Progenitor cell of endocrine pancreas (in vitro differentiated cells): ENCODE data around the gene CBY1. TPM values are rescaled to one million over a fixed set of nuclear protein-coding genes. Genes with fewer than 3 reads are reported as not detected.

ENCODE experiments used
- DNase-seq: peaks from one replicate; pipeline ENCODE4 v3.0.0; 2021; ENCODE audit warnings: low spot score; ENCODE audit not compliant: unreplicated experiment
- H3K27ac Mint-ChIP-seq: 2 replicates; pipeline ENCODE4 v1.8.0; 2021; ENCODE audit warnings: mild to moderate bottlenecking, moderate library complexity, mixed read lengths
- H3K27me3 Mint-ChIP-seq: 2 replicates; pipeline ENCODE4 v1.8.0; 2021; ENCODE audit warnings: mixed read lengths
- H3K36me3 Mint-ChIP-seq: 2 replicates; pipeline ENCODE4 v1.8.0; 2022; ENCODE audit warnings: mixed read lengths; ENCODE audit not compliant: insufficient read depth
- H3K4me1 Mint-ChIP-seq: 2 replicates; pipeline ENCODE4 v1.8.0; 2021; ENCODE audit warnings: low read depth, mixed read lengths
- H3K4me3 Mint-ChIP-seq: 2 replicates; pipeline ENCODE4 v1.8.0; 2021; ENCODE audit warnings: low read depth, mild to moderate bottlenecking, moderate library complexity, mixed read lengths
- H3K9me3 Mint-ChIP-seq: 2 replicates; pipeline ENCODE4 v1.8.0; 2021; ENCODE audit warnings: low read depth, mixed read lengths
- CTCF ChIP-seq: fragments of 200-600 bp; sonication (generic); IDR thresholded peaks from one replicate; pipeline ENCODE4 v1.5.0; 2021; ENCODE audit warnings: antibody characterized with exemption, mild to moderate bottlenecking; ENCODE audit not compliant: unreplicated experiment
- total RNA-seq: library from RNA; stranded (reverse); gene quantifications from 2 replicates; pipeline ENCODE4 v1.2.1, GENCODE V29; 2021

The CBY1 gene
- total RNA-seq, 1 donor from 2014 or later: 50.5 TPM

GRCh38 chr22:38698407-38699094 lies 42.1 kb downstream of the CBY1 start:
- H3K27ac Mint-ChIP-seq: peak overlapping the region; percentile 97

GRCh38 chr22:38699143-38699542 lies 42.7 kb downstream of the CBY1 start:
- Mint-ChIP-seq H3K9me3 (no peaks in the 10 kb centered on the region), H3K36me3 (peaks cover 7% of the 10 kb centered on the region), H3K27ac (peak overlapping the region; percentile 97), H3K4me1 (peaks cover 43% of the 10 kb centered on the region), H3K27me3 (no peaks in the 10 kb centered on the region), H3K4me3 (peak overlapping the region; percentile 92)
- no peak for DNase-seq
- TF ChIP-seq CTCF: no peak

More at GRCh38 chr22:38698407-38699094, 42.1 kb downstream of the CBY1 start:
- TF ChIP-seq CTCF: no peak
- Mint-ChIP-seq H3K4me1 (peaks cover 43% of the 10 kb centered on the region), H3K4me3 (peak overlapping the region; percentile 92), H3K27me3 (no peaks in the 10 kb centered on the region), H3K36me3 (peaks cover 8% of the 10 kb centered on the region), H3K9me3 (no peaks in the 10 kb centered on the region)
- DNase-seq: no peak

GRCh38 chr22:38699784-38700183 lies 43.3 kb downstream of the CBY1 start:
- H3K4me1 Mint-ChIP-seq: peaks cover 42% of the 10 kb centered on the region
- TF ChIP-seq CTCF: no peak
- peak overlapping the region; percentile 92 for H3K4me3 Mint-ChIP-seq
- no peaks in the 10 kb centered on the region for H3K9me3 Mint-ChIP-seq
- no peak for DNase-seq
- no peaks in the 10 kb centered on the region for H3K27me3 Mint-ChIP-seq
- H3K27ac Mint-ChIP-seq: peak overlapping the region; percentile 97
- peaks cover 4% of the 10 kb centered on the region for H3K36me3 Mint-ChIP-seq

DNA sequence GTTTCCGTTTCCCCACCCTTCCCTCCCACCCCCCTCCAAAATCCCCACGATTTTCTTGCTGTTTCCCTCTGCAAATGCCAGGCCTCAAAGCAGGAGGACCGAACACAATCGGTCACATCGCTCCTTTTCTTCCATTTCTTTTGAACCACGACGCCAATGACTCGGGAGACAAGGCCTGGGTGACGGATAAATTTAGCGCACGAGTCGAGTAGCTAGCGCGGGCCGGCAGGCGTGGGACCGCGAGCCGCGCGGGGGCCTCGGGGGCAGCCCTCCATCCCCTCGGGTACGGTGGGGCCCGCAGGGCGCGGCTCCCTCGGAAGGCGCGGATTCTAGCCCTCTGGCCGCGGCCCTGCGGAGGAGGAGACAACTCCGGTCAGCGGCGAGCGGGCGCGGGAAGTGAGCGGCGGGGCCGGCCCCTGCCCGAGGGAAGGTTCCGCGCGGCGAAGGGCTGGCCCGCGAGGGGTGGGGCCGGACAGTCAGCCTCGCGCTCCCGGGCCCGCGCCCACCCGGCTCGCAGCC lies 43.9 kb downstream of the CBY1 start:
- peak overlapping the region; percentile 92 for H3K4me3 Mint-ChIP-seq
- H3K9me3 Mint-ChIP-seq: no peaks in the 10 kb centered on the region
- H3K4me1 Mint-ChIP-seq: peaks cover 44% of the 10 kb centered on the region
- peak overlapping the region; percentile 97 for H3K27ac Mint-ChIP-seq
- peaks cover 2% of the 10 kb centered on the region for H3K36me3 Mint-ChIP-seq
- no peak for TF ChIP-seq CTCF
- no peak for DNase-seq
- no peaks in the 10 kb centered on the region for H3K27me3 Mint-ChIP-seq

GRCh38 chr22:38700789-38701628 lies 44.6 kb downstream of the CBY1 start, which contains the start of gene JOSD1:
Gene JOSD1 (minus strand): TSS chr22:38700943. CDS start chr22:38699987, 956 bp downstream.
- Mint-ChIP-seq H3K9me3 (no peaks in the 10 kb centered on the region), H3K4me3 (peak within 1 kb of the TSS; percentile 92), H3K36me3 (peaks cover 2% of the 10 kb centered on the region), H3K27me3 (no peaks in the 10 kb centered on the region), H3K27ac (peak within 1 kb of the TSS; percentile 100), H3K4me1 (peaks cover 44% of the 10 kb centered on the region)
- peak; percentile 94 for DNase-seq
- peak; percentile 12 for TF ChIP-seq CTCF
